Esophagus muscularis mucosa (tissue), 4 donors: ENCODE data around the gene NEDD8.

ENCODE experiments used
- CTCF ChIP-seq, 3 experiments: fragments of 200-600 bp in 2 of 3; fragments of 450-650 bp in 1 of 3; sonication (generic) in 2 of 3; IDR thresholded peaks; one replicate each; pipeline ENCODE4 v1.5.1; 2017 to 2019; ENCODE audit warnings: antibody characterized with exemption in 3 of 3, mild to moderate bottlenecking in 2 of 3, moderate library complexity in 1 of 3
- EP300 ChIP-seq: sonication (generic); formaldehyde crosslinking; IDR thresholded peaks from one replicate; pipeline ENCODE4 v1.6.1; 2017; ENCODE audit warnings: antibody characterized with exemption
- POLR2A ChIP-seq: fragments of 450-650 bp; IDR thresholded peaks from one replicate; pipeline ENCODE4 v1.6.1; 2017; ENCODE audit warnings: antibody characterized with exemption, moderate library complexity, mild to moderate bottlenecking, low read depth
- POLR2AphosphoS5 ChIP-seq, 2 donors: sonication (generic); formaldehyde crosslinking; IDR thresholded peaks; one replicate each; pipeline ENCODE4 v1.6.1; 2017; ENCODE audit warnings: antibody characterized with exemption in 2 of 2

GRCh38 chr14:24250354-24250753 lies 18.2 kb upstream of the NEDD8 start:
- TF ChIP-seq CTCF (IDR thresholded peaks at IDR 0.05) (no peak), POLR2A (no peak), POLR2AphosphoS5 (IDR thresholded peaks at IDR 0.05) (no peak), EP300 (no peak)
